ENCODE results near the gene ELAVL4. TPM values are rescaled to one million over a fixed set of nuclear protein-coding genes. Genes with fewer than 3 reads are reported as not detected.

The ELAVL4 gene
- total and polyA plus RNA-seq, 2 donors from 2014 or later: not detected

DNA sequence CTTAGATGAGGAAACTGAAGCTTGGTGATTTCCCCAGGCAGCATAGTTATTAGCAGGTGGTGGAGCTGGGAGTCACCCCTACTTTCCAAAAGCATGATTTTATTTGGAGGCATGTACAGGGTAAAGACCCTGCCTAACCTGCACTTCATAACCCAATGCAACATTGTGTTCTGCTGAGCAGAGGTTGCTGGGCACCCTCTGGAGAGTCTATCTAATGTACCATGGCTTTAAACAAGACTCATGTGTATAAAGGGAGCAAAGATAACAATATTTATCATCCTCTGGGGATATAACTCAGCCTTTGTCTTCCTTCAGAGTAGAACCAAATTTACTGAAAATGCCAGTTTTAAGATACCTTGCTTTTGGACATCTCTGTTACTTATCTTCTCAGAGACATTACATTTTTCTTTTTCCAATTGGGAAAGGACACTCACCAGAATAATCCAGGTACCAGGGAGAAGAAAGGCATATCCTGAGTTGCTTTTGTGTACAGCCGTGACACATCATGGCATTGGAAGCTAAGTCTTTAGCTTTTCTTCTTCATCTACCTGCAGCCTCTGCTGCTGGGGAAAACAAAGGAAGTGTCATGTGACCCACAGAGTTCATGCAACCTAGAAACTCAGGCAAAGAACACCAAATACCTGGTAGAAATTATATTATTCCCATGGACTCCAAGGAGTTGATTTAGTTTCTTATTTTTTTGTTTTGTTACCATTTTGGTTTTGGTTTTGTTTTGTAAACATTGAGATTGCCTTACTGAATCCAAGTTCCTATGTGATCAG is 39.6 kb downstream of the ELAVL4 start:
- TF ChIP-seq CTCF (IDR thresholded peaks at IDR 0.05; ENCODE audit: borderline replicate concordance, extremely low read depth, insufficient read depth): no peak
- no peak for FAIRE-seq

DNA sequence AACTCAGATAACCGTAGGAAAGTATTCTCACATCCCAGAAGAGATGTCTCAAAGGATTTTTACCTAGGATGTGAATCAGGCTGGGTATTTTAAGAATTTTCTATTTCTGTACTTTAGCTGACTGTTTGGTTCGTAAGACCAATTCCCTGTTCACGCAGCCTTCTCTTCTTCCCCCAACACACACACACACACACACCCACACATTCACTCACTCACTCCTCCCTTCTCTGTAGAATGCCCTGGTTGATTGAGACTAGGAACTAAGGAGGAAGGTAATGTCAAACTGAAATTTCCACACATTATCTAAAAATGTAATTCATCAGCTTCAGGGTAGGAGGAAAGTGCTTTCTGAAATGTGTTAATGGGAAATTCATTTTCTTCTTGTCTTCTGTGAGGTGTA is 43.5 kb downstream of the ELAVL4 start:
- FAIRE-seq: no peak
- H3K9ac ChIP-seq (ENCODE audit: low read length in 3 of 3): no peak overlapping the region

More for the DNA sequence above, 39.6 kb downstream of the ELAVL4 start:
- Histone ChIP-seq H3K9ac (ENCODE audit: low read length in 3 of 3) (no peak overlapping the region), H3K27me3 (ENCODE audit: control insufficient read depth, insufficient read depth, low read length) (no peaks in the 10 kb centered on the region), H3K4me1 (ENCODE audit: control insufficient read depth in 2 of 3, insufficient read depth in 2 of 3, low read depth in 1 of 3, low read length in 3 of 3) (no peaks in the 10 kb centered on the region), H3K9me3 (ENCODE audit: control insufficient read depth in 2 of 3, insufficient read depth in 1 of 3, low read length in 3 of 3) (no peaks in the 10 kb centered on the region), H3K36me3 (ENCODE audit: control insufficient read depth in 2 of 3, insufficient read depth in 3 of 3, low read length in 3 of 3) (no peaks in the 10 kb centered on the region), H3K4me3 (ENCODE audit: low read length in 3 of 3) (no peak overlapping the region), H3K27ac (ENCODE audit: low read depth in 2 of 2, low read length in 2 of 2) (no peak overlapping the region)
- DNase-seq: no peak
- intact Hi-C loops (cut with DNase I): no loop called here

DNA sequence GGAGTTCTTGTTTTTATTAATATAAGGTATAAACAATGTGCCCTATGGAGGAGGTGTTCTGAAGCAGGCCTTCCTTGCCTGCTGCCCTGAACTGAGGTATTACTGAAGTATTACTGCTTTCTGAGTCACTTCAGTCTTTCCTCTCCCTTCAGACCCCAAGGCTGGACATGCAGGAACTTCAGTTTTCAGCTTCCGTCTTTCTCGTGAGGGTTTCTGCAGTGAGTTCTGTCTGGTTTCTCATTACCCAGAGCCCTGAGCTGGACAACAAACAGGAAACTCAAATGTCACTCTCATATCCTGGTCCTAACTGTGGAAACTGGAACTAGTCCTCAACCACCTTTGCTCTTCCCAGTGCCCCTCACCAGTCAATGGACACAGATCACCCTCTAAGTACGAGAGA is 46.8 kb downstream of the ELAVL4 start:
- Histone ChIP-seq H3K27ac (ENCODE audit: low read depth in 2 of 2, low read length in 2 of 2) (no peak overlapping the region), H3K4me1 (ENCODE audit: control insufficient read depth in 2 of 3, insufficient read depth in 2 of 3, low read depth in 1 of 3, low read length in 3 of 3) (no peaks in the 10 kb centered on the region), H3K36me3 (ENCODE audit: control insufficient read depth in 2 of 3, insufficient read depth in 3 of 3, low read length in 3 of 3) (no peaks in the 10 kb centered on the region), H3K4me3 (ENCODE audit: low read length in 3 of 3) (no peak overlapping the region), H3K27me3 (ENCODE audit: control insufficient read depth, insufficient read depth, low read length) (no peaks in the 10 kb centered on the region), H3K9ac (ENCODE audit: low read length in 3 of 3) (no peak overlapping the region), H3K9me3 (ENCODE audit: control insufficient read depth in 2 of 3, insufficient read depth in 1 of 3, low read length in 3 of 3) (no peaks in the 10 kb centered on the region)
- DNase-seq (no peak), FAIRE-seq (no peak)
- no peak for TF ChIP-seq CTCF (IDR thresholded peaks at IDR 0.05; ENCODE audit: borderline replicate concordance, extremely low read depth, insufficient read depth)
- intact Hi-C loops (cut with DNase I): no loop called here

More for the DNA sequence above, 43.5 kb downstream of the ELAVL4 start:
- TF ChIP-seq CTCF (IDR thresholded peaks at IDR 0.05; ENCODE audit: borderline replicate concordance, extremely low read depth, insufficient read depth): no peak
- Histone ChIP-seq H3K36me3 (ENCODE audit: control insufficient read depth in 2 of 3, insufficient read depth in 3 of 3, low read length in 3 of 3) (no peaks in the 10 kb centered on the region), H3K9me3 (ENCODE audit: control insufficient read depth in 2 of 3, insufficient read depth in 1 of 3, low read length in 3 of 3) (no peaks in the 10 kb centered on the region), H3K27ac (ENCODE audit: low read depth in 2 of 2, low read length in 2 of 2) (no peak overlapping the region), H3K4me3 (ENCODE audit: low read length in 3 of 3) (no peak overlapping the region), H3K4me1 (ENCODE audit: control insufficient read depth in 2 of 3, insufficient read depth in 2 of 3, low read depth in 1 of 3, low read length in 3 of 3) (no peaks in the 10 kb centered on the region), H3K27me3 (ENCODE audit: control insufficient read depth, insufficient read depth, low read length) (no peaks in the 10 kb centered on the region)
- intact Hi-C loops (cut with DNase I): no loop called here
- no peak for DNase-seq
